ENCODE results near the gene ANKRD40.
"Not testable (repeated sequence)": the region's sequence is repeated elsewhere in the genome, so short reads cannot be mapped to it uniquely, and the experiment has no call there.

The ANKRD40 gene

DNA sequence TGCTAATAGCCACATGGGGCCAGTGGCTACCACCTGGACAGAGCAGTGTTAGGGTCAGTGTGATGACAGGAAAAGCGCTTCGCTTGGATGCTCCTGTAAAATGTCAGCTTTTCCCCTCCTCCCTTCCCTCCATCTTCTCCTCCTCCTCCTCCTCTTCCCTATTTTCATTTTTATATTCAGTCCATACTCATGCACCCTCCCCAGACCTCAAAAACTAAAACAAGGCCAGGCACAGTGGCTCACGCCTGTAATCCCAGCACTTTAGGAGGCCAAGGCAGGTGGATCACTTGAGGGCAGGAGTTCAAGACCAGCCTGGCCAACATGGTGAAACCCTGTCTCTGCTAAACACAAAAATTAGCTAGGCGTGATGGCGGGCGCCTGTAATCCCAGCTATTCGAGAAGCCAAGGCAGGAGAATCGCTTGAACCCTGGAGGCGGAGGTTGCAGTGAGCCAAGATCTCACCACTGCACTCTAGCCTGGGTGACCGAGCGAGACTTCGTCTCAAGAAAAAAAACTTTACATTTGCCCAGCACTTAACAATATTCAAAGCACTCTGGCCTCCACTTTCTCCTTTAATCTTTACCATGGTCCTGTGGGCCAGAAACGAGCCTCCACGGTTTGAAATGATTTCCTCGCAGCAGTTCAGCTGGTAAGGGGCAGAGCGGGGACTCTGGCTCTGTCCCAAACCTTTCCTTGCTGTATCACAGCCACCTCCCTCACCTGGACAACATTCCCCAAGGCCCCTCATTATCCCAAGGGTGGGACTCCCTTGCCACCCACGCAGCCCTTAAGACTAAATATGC, 21.8 kb downstream of the ANKRD40 start:
- no peak for DNase-seq

DNA sequence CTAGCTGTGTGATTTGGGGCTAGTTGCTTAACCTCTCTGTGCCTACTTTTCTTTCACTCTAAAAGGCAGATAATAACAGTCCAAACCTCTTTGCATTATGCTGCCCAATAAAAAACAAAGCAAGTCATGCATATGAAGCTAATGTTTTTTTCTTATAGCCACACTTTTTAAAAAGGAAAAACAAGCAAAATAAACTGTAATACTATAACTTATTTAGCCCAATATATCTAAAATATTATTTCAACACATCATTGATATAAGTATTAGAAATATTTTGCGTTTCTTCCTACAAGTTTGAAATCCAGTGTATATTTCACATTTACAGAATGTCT, 22.4 kb downstream of the ANKRD40 start:
- no peak for DNase-seq

GRCh38 chr17:50684612-50685333, 22.9 kb downstream of the ANKRD40 start:
- no peak for DNase-seq

DNA sequence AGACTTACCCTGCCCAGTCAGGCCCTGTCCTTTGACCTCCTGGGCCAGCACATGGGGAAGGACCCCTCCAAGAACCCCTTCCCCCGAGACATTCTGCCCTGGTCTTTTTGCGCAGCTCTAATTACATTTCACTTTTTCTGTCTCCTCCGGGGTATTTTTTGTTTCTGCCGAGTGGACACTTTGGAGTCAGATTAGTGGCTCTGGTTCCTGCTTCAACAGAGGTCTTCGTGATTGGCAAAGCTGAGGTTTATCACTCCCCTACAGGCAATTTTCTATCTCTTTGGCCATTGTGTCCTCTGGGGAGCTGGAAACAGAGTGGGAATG, 23.5 kb downstream of the ANKRD40 start:
- DNase-seq, result no peak

DNA sequence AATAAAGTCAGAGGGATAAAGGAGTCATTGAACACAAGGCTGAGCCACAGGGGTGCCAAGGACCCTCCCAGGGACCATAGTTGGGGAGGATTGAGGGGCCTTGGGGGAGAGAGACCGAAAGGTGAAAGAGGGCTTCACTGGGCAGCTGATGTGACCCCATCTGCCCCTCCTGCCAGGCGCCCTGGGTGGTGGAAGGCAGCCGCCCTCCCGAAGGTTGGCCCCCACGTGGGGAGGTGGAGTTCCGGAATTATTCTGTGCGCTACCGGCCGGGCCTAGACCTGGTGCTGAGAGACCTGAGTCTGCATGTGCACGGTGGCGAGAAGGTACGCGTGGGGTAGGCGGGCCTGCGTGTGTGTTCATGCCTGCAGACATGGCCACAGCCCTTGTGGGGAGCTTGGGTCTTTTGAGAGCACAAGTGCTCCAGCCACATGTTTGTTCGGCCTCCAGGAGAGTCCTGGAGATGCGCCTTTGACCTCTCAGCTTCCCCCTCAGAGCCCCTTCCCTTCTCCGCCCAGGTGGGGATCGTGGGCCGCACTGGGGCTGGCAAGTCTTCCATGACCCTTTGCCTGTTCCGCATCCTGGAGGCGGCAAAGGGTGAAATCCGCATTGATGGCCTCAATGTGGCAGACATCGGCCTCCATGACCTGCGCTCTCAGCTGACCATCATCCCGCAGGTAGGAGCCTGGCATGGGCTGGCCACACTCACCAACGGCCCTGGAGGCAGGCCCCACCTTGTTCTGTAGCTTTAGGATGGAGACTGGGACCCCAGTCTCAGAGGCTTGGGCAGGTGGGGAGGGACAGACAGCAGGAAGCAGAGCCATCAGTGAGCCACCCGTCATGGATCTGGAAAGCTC, 24.1 kb downstream of the ANKRD40 start:
- DNase-seq, result no peak

DNA sequence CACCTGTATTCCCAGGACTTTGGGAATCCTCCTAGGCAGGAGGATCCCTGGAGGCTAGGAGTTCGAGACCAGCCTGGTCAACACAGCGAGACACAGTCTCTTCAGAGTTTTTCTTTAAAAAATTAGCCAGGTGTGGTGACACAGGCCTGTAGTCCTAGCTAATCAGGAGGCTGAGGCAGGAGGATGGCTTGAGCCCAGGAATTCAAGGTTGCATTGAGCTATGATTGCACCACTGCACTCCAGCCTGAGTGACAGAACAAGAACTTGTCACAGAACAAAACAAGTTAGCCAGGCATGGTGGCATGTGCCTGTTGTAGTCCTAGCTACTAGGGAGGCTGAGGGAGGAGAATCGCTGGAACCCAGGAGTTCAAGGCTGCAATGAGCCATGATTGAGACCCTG, 24.8 kb downstream of the ANKRD40 start:
- DNase-seq, result no peak

DNA sequence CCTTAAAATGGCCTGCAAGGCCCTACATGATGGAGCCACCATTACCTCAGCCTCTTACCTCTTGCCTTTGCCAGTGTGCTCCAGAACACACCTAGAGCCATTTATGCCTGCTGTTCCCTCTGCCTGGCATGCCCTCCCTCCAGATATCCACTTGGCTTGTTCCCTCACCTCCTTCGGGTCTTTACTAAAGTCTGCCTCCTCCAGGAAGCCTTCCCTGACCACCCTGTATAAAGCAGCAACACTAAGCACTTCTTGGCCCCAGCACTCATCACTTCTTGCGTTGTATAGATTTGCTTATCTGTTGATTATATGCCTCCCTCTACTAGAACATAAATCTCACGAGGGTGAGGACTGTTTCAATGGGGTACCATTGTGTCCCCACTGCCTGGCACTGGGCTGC, 25.3 kb downstream of the ANKRD40 start:
- no peak for DNase-seq

- DNase-seq, result no peak
Measured at GRCh38 chr17:50681263-50682200, 26.2 kb downstream of the ANKRD40 start.

- not testable (repeated sequence) for DNase-seq
Measured at GRCh38 chr17:50680543-50681262, 27.0 kb downstream of the ANKRD40 start.

- DNase-seq, result no peak
Measured at GRCh38 chr17:50680126-50680525, 27.6 kb downstream of the ANKRD40 start.

DNA sequence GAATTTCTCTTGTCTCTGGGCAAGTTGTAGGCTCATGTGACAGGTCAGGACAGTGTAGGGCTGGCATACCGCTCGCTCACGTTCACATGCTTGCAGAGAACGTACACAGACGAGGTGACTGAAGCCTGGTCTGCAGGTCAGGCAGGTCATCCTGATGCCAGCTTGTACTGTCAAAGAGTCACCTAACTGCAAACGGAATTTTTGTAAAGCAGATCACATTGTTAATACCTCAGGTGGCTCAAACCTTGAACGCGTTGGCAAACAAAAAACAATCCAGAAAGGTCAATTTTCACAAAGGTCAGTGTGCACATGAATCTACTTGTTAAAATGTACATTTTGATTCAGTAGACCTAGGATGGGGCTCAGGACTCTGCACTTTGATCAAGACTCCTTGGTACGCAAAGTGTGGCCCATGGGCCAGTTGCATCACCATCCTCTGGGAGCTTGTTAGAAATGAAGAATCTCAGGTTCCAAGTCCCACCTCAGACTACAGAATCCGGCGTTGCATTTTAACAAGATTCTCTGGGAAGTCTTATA, 28.6 kb downstream of the ANKRD40 start:
- DNase-seq, result no peak

DNA sequence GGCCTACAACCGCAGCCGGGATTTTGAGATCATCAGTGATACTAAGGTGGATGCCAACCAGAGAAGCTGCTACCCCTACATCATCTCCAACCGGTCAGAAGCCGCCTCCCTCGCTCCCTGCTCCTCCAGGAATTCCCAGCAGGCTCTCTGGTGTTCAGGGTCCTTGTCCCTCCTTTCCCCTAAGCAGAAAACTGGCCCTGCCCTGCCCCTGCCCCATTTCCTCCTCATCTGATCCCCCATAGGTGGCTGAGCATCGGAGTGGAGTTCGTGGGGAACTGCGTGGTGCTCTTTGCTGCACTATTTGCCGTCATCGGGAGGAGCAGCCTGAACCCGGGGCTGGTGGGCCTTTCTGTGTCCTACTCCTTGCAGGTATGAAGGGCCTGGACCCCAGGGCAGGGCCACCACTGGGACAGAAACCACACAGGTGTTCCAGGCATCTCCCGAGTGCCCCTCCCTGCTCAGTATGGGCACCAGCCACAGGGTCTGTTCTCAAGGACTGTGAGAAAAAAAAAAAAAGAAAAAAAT, 29.8 kb downstream of the ANKRD40 start:
- DNase-seq, result no peak

- DNase-seq, result no peak
Measured at GRCh38 chr17:50676065-50676975, 31.4 kb downstream of the ANKRD40 start.

- DNase-seq, result no peak
Measured at GRCh38 chr17:50675627-50676026, 32.1 kb downstream of the ANKRD40 start.

GRCh38 chr17:50675190-50675589, 32.5 kb downstream of the ANKRD40 start:
- DNase-seq, result no peak

DNA sequence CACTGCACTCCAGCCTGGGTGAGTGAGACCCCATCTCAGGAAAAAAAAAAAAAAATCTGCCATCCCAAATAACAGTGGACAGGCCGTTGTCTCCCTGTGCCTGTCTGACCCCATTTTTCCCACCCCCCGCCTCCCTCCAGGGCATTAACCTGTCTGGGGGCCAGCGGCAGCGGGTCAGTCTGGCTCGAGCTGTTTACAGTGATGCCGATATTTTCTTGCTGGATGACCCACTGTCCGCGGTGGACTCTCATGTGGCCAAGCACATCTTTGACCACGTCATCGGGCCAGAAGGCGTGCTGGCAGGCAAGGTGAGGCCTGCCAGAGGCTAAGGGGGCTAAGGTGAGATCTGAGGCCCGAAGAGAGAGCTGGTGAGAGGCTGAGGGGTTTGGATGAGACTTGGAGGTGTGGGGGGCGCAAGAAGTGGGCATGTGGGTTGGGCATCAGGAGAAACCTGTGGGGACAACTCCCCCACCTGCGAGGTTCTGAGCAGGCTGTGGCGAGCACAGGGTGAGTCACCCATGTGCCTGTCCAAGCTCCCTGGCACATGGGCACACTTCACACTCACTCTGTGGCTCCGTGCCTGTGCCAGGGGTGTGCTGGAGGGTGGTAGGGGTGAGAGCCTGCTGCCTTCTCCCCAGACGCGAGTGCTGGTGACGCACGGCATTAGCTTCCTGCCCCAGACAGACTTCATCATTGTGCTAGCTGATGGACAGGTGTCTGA, 34.7 kb downstream of the ANKRD40 start:
- DNase-seq, result no peak

- no peak for DNase-seq
Measured at GRCh38 chr17:50672071-50672470, 35.6 kb downstream of the ANKRD40 start.

GRCh38 chr17:50668838-50669581, 38.7 kb downstream of the ANKRD40 start:
- no peak for DNase-seq

Data from T-helper 1 cell (primary cell).